AG08395 (cell line): ENCODE results near the gene EMD.

Experiments used
- DNase-seq: peaks from one replicate; pipeline ENCODE4 v3.0.0; 2012; ENCODE audit warnings: mixed read lengths, low spot score

The EMD gene

DNA sequence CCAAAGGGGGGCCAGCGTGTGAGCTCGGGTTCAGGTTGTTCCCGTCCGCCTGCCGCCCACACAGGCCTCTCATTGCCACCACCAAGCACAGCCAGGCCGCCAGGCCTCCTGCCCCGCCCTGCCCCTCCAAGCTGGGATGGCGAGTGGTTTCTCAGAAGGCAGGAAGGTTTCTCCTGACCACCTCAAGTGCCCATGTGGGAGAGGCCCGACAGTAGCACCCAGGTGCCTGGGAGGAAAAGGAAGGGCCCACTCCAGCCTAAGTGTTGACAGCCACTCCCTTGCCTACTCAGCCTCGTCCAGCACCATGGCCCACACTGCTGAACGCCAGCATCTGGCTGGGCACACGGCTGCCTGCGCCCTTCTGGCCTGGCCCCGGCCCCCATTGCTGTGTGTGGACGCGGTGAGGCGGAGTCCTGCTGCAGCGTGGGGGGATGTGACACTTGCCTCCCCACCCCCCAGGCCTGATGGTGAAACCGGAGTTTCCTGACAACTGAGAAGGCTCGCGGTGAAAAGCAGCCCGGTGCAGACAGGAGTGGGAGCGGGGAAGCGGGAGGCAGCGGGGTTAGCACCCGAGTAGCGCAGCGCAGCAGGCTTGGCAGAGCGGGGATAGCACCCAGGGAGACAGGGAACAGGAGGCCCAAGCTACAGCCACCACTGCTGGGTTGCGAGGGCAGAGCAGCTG is 23.9 kb upstream of the EMD start:
- DNase-seq = no peak

DNA sequence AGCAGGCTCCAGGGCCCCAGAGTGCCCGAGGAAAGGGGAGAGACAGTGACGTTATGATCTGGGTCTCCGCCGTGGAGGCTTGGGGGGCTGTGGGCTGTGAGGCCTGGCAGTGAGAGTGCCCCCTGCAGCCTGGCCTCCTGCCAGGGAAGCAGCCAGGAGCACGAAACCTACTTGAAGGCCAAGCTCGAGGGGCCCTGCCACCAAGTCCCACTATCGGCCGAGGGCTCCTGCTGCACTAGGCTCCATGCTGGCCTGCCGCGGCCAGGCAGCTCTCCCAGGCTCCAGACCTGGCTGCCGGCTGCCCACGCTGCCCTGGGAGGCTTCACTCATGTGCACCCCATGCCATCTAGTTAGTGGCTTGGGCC is 23.3 kb upstream of the EMD start:
- no peak for DNase-seq

GRCh38 chrX:154356596-154356995 is 22.5 kb upstream of the EMD start:
- DNase-seq = no peak

DNA sequence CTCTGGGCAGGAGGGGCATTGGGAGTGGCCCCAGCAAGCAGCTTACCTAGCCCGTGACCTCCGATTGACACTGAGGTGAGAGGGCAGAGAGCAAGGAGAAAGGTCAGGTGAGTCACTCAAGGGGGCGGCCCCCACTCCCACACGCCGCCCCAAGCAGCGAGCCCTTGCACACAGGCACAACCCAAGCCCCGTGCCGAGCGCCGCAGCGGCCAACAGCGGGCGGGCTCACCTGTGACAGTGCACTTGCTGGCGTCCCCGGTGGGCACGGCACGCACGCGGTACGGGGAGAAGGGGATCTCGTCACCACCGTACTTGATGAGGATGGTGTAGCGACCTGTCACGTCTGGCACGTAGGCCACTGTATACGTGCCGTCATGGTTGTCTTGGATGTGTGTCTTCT is 21.9 kb upstream of the EMD start:
- no peak for DNase-seq

- no peak for DNase-seq
Measured at GRCh38 chrX:154358011-154358410, 21.1 kb upstream of the EMD start.

DNA sequence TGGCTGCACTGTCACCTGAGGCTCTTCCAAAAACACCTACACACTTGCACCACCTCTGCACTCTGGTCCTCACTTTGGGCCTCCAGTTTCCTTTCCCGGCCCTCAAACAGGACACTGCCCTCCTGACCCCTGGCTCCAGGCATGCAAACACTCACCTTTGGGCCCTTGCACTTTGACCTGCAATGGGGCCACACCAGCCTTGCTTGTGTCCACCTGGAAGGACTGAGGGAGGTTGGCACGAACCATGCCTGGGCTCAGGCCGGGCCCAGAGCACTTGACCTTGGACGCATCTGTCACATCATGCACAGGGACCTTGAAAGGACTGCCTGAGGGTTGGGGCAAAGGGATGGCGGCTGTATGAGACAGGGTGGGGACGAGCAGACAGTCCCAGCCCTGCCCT is 20.3 kb upstream of the EMD start:
- DNase-seq = no peak

DNA sequence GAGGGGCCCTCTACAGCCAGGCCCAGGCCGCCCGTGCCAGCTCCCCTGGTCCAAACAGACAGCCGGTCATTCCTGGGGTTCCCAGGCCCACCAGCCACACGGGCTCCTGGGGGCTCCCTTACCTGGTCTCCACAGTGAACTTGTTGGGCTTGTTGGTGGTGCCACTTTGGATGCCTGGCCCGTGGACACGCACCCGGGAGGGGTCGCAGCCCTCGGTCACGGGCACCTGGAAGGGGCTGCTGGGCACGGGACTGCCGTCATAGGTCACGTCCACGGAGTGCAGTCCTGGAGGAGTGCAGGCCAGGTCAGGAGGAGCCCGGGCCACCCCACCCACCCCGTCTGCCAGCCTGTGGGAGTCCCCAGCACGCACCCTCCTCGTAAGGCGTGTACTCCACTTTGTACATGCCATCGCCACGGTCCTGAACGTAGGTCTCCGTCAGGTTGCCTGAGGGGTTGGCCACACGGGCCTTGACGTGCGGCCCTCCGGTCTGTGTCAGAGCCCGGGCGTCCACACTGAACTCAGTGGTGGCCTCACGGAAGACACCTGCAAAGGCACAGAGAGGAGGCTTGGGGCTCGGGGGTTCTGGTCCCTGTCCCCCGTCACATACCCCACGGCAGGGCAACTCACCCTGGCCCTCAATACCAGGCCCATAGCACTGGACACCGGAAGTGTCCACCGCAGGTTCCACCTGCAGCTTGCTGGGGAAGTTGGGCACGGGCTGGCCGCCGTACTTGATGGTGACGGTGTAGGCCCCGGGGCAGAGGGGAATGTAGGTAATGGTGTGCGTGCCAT is 19.5 kb upstream of the EMD start:
- no peak for DNase-seq

- DNase-seq = no peak
Measured at GRCh38 chrX:154360155-154360713, 18.9 kb upstream of the EMD start.

- no peak for DNase-seq
Measured at GRCh38 chrX:154362085-154362742, 16.9 kb upstream of the EMD start.

DNA sequence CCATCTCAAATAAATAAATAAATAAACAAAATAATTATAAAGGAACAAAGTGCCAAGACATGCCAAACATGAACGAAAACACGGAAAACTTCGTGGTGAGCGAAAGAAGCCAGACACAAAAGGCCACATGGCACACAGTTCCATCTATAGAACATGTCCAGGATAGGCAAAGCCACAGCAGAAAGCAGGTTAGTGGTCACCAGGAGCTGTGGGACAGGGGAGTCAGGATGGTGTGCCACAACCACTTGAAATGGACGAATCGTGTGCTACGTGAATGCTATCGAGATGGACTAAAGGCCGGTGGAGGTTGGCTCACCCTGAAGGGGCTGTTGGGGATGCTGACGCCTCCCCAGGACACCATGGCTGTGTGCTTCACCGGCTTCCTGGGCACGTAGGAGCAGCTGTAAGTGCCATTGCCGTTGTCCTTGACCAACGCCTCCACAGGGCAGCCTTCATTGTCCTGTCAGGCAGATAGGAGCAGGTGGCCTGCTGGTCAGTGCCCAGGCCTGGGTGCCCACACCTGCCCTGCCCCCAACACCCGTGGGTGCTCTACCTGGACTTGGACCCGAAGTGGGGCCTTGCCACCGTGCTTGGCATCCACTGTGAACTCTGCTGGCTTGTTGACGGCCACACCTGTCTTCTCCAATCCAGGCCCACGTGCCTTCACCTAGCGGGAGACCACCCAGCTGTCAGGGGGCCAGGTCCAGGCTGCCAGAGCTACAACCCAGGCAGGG is 15.2 kb upstream of the EMD start:
- DNase-seq = no peak

GRCh38 chrX:154365052-154365600 is 14.0 kb upstream of the EMD start:
- DNase-seq = no peak

- no peak for DNase-seq
Measured at GRCh38 chrX:154365997-154366665, 13.0 kb upstream of the EMD start.

DNA sequence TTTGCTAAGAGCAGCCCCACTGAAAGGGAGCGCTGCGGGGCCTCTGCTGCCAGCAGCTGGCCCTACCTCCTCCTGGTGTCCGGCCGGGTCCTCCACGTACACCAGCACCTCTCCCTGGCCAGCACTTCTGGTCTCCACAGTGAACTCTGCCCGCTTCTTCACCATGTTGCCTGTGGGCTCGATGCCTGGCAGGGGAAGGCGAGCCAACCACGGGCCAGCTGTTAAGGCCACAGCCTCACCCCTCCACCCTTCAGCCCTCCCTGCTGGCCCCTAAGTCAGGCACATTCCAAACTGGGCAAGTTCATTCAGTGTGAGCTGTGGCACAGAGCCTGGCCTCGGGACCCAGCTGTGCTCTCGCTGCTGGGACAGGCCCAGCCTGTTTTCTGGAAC is 12.4 kb upstream of the EMD start:
- DNase-seq = no peak

DNA sequence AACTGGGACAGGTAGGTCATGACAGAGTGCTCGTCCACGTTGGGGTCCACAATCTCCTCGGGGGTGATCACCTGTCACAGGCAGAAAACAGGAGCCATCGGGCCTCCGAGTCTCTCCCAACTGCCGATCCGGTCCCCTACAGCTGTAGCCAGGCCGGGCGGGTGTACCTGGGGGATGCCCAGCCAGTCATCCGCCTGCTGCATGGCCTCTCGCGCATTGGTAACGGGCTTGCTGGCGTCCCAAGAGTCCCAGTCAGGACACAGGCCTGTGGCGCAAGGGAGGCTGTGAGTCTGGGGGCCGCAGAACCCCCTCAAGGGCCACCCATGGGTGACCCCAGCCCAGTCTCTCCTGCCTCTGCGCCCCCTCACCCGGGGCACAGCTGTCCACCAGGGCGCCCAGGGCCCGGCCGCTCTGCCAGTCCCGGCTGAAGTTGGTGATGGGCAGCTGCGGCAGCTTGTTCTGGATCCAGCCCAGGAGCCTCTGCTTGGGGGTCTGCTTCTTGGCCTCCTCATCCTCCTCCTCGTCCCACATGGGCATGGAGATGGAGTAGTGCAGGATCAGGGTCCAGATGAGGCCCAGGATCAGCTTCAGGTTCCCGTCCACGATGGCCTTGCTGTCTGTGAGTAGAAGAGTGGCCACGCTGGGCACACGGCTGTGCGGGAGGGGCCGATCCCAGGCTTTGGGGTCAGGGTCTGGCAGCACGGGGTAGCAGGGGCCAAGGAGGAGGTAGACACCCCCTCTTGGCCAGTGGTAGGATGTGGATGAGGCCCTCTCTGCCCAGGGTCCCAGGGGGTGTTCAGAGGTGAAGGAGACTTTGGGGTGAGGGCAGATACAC is 11.4 kb upstream of the EMD start:
- DNase-seq = no peak

- peak; percentile 73 for DNase-seq
Measured at GRCh38 chrX:154368630-154369448, 10.3 kb upstream of the EMD start.

- peak; percentile 76 for DNase-seq
Measured at GRCh38 chrX:154369449-154370299, 9.4 kb upstream of the EMD start.

DNA sequence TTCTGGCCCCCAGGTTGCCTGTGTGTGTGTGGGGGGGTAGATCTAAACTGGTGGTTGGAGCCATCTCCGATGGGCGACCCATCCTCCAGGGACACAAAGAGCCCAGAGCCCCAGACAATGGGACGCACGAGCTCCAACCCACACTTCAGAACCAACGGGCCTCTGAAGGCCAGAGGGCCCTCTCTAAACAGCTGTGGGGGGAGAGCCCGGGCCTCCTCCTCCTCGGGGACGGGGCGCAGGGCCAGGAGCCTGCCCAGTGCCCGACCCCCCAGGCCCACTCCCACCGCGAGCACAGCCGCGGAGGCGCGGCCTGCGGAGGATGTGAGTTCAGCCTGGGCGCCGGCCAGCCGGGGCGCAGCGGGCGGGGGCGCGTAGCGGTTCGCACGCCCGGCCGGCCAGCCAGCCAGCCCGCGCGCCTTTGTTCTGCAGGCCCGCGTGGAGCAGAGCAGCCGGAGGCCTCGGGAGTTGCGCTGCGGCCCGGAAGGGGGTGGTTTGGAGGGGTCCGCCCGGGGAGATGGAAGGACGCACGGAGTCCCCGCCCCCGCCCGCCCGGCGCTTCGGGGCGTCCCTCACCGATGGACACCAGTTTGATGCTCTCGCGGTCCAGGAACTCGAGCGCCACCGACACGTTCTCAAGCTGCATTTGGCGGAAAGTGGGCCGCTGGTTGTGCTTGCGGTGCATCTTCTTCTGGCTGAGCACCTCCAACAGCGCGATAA is 8.6 kb upstream of the EMD start:
- DNase-seq = no peak
